Mucosa of descending colon (tissue), 3 donors: Measurements from ENCODE around the gene ZNF764. TPM values are rescaled to one million over a fixed set of nuclear protein-coding genes. Genes with fewer than 3 reads are reported as not detected.

Source experiments
- ATAC-seq: fragments of 200-7000 bp; cut with Tn5 transposase; one replicate; pipeline ENCODE4 v1.9.1; 2020; ENCODE audit warnings: mild to moderate bottlenecking, moderate library complexity
- DNase-seq, 3 donors: peaks; one replicate each; pipeline ENCODE4 v3.0.0-alpha.2; 2020
- H3K36me3 ChIP-seq: fragments of 200-600 bp; one replicate; pipeline ENCODE4 v1.8.0; 2021; ENCODE audit warnings: low read depth, mild to moderate bottlenecking
- H3K4me1 ChIP-seq: fragments of 200-600 bp; one replicate; pipeline ENCODE4 v1.8.0; 2021; ENCODE audit warnings: low read depth, mild to moderate bottlenecking
- H3K4me3 ChIP-seq: fragments of 200-600 bp; one replicate; pipeline ENCODE4 v1.8.0; 2021; ENCODE audit warnings: mild to moderate bottlenecking
- H3K9me3 ChIP-seq: fragments of 200-600 bp; one replicate; pipeline ENCODE4 v1.8.0; 2021; ENCODE audit warnings: mild to moderate bottlenecking
- CTCF ChIP-seq: fragments of 200-600 bp; IDR thresholded peaks from one replicate; pipeline ENCODE4 v1.8.0; 2022; ENCODE audit warnings: antibody characterized with exemption, mild to moderate bottlenecking
- intact Hi-C, 2 donors: fragments of 100-400 bp; cut with DNase I in 1 of 2; cut with micrococcal nuclease in 1 of 2; formaldehyde crosslinking; loops; one replicate each; pipeline versions ENCODE4 v1.11.0 to v1.11.1; 2022; cut with DNase I, micrococcal nuclease
- long read RNA-seq, 2 donors: library from polyadenylated mRNA; unstranded; transcript quantifications; one replicate each; pipeline ENCODE4 v2.0.0, GENCODE V29; 2019 to 2021
- total RNA-seq, 3 donors: library from RNA; stranded (reverse); fragmentation: NEBNext Ultra II Directional in 2 of 3; extraction: Animal tissue kit (Norgen Biotek cat#: 25700) in 2 of 3; gene quantifications; one replicate each; pipeline versions ENCODE4 v1.2.1 to v1.2.4, GENCODE V29; 2021 to 2023
- donor health status: DM: no; HTN: no; CAD: no; lungs with moderate emphysema.
- donor health status: DM: no; HTN: no; CAD: no.
- donor health status: DM: no; HTN: yes; CAD: no.

Gene ZNF764
- total RNA-seq, result 10 to 100 TPM; 11.2 to 20.2 (median 12.7) TPM
- long read RNA-seq, donor 1, transcript ZNF764-202 (3 exons, 2,970 nt), result major isoform, 5 of 9 reads
- long read RNA-seq, donor 1, partial matches to known transcripts, result 1 of 9 reads
- long read RNA-seq, donor 1, other reads (novel, unspliced or antisense), result 1 of 9 reads
- long read RNA-seq, donor 2, partial matches to known transcripts, result 1 of 4 reads
- long read RNA-seq, donor 2, other reads (novel, unspliced or antisense), result 1 of 4 reads

GRCh38 chr16:30557957-30558788 lies at the start of gene ZNF764:
TSS of gene ZNF764 (minus strand) at chr16:30558374. CDS start at chr16:30558182, 192 bp downstream.
- Histone ChIP-seq H3K4me3 (peak within 1 kb of the TSS; percentile 74), H3K36me3 (peaks cover 4% of the 10 kb centered on the region), H3K9me3 (no peaks in the 10 kb centered on the region), H3K4me1 (peaks cover 31% of the 10 kb centered on the region)
- peak; percentile 93 for ATAC-seq
- peak; percentile 97 to 99 (median 98) for DNase-seq
- intact Hi-C loops, result no loop called here
- no peak for TF ChIP-seq CTCF

GRCh38 chr16:30606004-30606403 lies 47.8 kb upstream of the ZNF764 start:
- Histone ChIP-seq H3K9me3 (no peaks in the 10 kb centered on the region), H3K4me3 (no peak overlapping the region), H3K36me3 (peaks cover 4% of the 10 kb centered on the region), H3K4me1 (no peaks in the 10 kb centered on the region)
- intact Hi-C loops, result no loop called here
- ATAC-seq (no peak), DNase-seq (no peak)
- no peak for TF ChIP-seq CTCF

- H3K9me3 ChIP-seq, result no peaks in the 10 kb centered on the region
- DNase-seq (no peak), ATAC-seq (no peak)
- H3K4me1 ChIP-seq, result no peaks in the 10 kb centered on the region
- TF ChIP-seq CTCF, result no peak
- peaks cover 4% of the 10 kb centered on the region for H3K36me3 ChIP-seq
- intact Hi-C loops, result no loop called here
- no peak overlapping the region for H3K4me3 ChIP-seq
Measured at GRCh38 chr16:30605158-30605557, 47.0 kb upstream of the ZNF764 start.

- DNase-seq (no peak), ATAC-seq (no peak)
- TF ChIP-seq CTCF, result no peak
- Histone ChIP-seq H3K9me3 (no peaks in the 10 kb centered on the region), H3K4me1 (no peaks in the 10 kb centered on the region), H3K36me3 (peaks cover 4% of the 10 kb centered on the region), H3K4me3 (no peak overlapping the region)
- intact Hi-C loops, result no loop called here
Measured at GRCh38 chr16:30604316-30604947, 46.3 kb upstream of the ZNF764 start.

- no peak for ATAC-seq
- H3K4me1 ChIP-seq, result peaks cover 1% of the 10 kb centered on the region
- H3K36me3 ChIP-seq, result peaks cover 4% of the 10 kb centered on the region
- no peak overlapping the region for H3K4me3 ChIP-seq
- TF ChIP-seq CTCF, result no peak
- intact Hi-C loops, result no loop called here
- no peaks in the 10 kb centered on the region for H3K9me3 ChIP-seq
- no peak for DNase-seq
Measured at GRCh38 chr16:30603945-30604315, 45.8 kb upstream of the ZNF764 start.
